Stimulated activated CD4-positive, alpha-beta T cell treated with anti-CD3 and anti-CD28 coated beads, Interleukin-12 subunit alpha, Interleukin-12 subunit beta, amount 100 ng/mL, for 24 hours (primary cell): Measurements from ENCODE around the gene PHETA1.

ENCODE experiments used
- DNase-seq, 2 experiments: peaks; one replicate each; pipeline ENCODE4 v3.0.0-alpha.2; 2020; ENCODE audit warnings: low read depth in 2 of 2

The PHETA1 gene

DNA sequence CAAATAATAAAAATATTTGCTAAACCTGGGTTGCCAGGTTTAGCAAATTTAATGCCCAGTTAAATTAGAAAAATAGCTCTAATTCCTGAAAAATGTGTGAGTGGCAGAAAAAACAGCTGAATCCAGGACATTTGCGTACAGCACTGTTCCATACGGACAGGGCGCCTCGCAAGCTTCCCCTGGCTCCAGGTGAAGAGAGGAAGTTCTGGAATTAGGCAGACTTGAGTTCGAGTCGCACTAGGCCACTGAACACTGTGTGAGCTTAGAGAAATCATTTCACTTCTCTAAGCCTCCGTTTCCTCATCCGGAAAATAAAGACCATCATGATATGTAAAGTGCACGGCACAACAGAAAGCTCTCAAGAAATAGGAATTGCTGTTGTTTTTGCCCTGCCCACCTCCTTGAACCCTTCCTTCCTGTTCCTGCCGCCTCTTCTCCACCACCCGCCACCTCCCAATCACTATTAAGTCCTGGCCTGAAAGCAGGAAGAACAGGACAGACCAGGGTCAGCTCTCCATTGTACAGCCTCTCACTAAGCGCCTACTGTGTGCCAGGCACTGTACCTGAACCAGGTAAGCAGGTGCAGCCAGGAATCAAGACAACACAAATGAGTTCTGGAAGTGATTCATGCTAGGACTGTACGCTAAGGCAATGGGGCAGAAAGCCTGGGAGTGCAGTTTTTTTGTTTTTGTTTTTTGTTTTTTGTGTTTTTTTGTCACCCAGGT, 763 bp upstream of the PHETA1 start:
- DNase-seq, result no peak

DNA sequence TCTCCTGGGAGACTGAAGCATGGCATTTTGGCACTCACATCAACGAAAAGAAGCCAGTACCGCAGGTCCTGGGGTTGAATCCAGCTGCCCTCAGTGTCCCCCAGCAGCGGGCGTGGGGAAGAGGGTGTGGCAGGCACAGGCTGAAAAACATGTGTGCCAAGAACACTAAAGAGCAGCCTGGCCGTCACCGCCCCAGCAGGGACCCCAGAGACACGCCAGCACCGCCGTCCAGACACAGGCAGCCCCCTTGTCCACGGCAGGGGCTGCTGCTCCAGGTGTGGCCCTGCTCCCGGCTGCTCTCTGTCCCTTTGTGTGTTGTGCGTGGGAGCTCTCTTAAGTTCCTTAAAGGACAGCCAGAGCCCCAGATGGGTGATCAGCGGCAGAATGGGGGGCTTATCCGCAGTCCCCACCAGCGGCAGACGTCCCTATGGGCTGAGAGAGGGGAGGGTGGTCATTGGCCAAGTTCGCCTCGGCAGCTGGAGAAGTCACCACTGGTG, 556 bp downstream of the PHETA1 start:
- DNase-seq, result no peak

DNA sequence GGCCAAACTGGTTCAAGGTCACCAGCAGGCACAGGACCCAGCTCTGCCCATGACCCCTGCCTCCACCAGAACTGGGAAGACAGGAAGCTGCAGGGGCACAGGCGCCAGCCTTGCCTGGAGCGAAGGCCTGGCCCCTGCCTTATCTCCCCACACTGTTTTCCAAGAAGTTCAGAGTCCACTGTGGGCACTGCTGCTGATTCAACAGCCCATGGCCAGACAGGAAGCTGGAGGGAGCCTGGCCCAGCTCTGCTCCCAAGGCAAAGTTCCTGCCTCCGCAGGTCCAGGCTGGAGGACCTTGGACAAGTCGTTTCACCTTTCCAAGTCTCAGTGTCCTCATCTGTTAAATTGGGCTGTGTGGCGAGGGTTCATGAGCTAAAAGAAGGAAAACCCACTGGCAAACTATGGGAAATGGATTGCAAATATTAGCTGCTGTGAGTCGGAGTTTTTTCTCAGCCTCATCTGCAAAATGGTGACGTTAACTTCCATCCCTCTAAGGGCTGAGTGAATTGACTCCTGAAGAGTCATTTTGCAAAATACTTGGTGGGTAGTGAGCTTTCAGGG, 1.2 kb downstream of the PHETA1 start:
- no peak for DNase-seq

DNA sequence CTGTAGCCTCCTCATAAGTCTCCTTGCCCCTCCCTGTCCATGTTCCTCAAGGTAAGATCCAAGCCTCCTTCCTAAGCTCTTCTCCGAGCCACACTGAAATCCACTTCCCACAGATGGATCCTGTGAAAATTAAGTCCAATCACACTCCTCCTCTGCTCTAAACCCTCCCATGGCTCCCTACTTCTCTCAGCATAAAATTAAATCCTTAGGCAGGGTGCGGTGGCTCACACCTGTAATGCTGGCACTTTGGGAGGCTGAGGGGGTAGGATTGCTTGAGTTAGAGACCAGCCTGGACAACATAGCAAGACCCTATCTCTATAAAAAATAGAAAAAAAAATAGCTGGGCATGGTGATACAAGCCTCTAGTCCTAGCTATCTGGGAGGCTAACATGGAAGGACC, 2.3 kb downstream of the PHETA1 start:
- no peak for DNase-seq

DNA sequence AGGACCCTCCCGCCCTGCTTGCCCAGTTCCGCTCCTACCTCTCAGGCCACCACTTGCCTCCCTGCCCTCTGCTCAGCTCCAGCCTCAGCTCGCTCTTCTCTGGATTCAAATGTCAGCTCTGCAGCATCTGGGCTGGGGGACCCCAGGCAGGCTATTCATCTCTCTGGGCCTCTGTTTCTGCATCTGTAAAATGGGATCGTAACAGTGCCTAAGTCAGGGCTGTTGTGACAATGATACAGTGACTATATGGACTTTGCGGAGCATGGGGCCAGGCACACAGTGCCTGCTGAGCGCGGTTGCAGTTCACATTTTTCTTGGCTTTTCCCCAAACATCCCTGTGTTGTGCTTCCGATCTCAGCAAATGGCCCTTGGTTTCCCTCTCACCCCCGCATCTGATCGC, 2.8 kb downstream of the PHETA1 start:
- no peak for DNase-seq

DNA sequence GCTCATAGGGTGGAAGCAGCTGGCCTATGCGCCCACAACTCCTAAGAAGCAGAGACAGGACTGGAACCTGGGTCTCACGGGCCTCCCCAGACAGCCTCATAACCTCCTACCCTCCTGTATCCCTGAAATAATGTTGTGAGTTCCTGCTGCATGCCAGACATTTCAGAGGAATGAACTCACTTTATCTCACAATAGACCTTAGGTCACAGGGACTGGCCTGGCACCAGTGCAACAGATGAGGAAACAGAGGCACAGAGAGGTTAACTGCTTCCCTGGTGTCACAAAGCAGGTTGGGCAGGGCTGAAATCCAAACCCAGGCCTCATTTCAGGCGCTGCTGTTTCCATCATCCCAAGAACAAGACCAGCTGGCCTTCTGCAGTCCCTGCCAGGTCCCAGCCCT, 5.3 kb downstream of the PHETA1 start:
- no peak for DNase-seq

DNA sequence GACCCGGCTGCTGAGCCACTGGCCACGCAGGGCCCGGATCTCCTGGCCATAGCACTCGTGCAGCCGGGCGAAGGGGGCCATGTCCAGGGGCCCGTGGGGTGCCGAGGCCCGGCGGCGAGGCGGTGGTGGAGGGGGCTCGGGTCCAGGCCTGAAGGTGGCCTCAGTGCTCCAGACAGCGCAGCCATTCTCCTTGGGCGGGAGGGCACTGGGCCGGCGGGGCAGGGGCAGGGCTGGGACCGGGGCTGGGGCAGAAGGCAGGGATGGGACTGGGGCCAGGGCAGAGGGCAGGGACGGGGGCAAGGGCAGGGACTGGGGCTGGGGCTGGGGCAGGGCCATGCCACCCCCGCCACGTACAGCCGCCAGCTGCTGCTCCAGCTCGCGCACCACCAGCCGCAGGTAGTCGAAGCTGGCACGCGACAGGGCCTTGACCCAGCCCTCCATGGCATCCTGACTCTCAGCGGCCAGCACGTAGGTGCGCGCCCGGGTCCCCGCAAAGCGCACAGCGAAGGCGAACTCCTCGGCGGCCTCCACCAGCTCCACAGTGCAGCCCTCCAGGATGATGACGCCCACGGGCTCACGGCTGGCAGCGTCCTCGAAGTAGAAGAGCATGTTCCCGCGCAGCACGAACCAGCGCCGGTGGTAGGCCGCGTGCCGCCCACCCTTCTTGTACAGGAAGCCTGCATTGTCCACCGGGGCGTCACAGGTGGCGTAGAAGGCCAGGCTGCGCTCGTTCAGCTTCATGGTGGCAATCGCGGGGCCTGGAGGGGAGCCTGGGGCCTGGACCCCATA, 6.0 kb downstream of the PHETA1 start:
- no peak for DNase-seq

DNA sequence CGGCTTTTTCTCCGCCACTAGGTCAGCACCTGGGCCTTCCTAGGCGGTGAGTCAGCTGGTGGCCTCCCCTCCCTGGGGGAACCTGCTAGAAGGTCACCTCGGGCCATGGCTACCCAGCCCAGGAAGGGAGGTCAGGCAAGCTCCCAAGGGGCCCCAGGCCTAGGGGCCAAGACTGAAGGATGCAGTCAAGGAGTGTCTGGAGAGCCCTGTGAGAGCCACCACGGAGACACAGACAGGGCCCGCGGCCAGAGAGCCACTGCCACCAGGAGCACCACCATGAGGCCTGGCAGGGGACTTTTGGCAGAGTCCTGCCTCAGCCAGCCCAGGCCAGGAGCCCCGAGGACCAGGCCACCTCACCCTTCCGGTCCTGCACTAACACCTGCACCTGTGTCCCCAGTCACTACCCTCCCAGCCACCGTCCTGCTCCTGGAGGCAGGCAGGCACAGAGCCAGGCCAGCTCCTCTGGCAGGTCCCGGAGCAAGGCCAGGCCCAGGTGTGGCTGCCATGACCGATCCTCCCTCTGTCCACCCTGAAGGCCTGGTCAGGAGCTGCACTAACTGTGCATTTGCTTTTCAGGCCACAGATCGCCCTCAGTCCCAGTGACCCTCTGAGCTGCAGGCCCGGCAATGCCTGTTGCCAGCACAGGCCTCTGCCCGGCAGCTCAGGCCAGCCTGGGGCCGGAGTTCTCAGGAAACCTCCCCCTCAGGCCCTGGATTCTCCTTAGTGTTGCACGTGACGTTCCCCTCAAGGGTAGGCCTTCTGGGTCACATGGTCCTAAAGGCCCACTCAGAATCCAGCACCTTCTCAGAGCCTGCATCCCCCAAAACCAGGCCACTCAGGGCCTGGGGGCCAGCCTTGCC, 6.9 kb downstream of the PHETA1 start:
- no peak for DNase-seq

DNA sequence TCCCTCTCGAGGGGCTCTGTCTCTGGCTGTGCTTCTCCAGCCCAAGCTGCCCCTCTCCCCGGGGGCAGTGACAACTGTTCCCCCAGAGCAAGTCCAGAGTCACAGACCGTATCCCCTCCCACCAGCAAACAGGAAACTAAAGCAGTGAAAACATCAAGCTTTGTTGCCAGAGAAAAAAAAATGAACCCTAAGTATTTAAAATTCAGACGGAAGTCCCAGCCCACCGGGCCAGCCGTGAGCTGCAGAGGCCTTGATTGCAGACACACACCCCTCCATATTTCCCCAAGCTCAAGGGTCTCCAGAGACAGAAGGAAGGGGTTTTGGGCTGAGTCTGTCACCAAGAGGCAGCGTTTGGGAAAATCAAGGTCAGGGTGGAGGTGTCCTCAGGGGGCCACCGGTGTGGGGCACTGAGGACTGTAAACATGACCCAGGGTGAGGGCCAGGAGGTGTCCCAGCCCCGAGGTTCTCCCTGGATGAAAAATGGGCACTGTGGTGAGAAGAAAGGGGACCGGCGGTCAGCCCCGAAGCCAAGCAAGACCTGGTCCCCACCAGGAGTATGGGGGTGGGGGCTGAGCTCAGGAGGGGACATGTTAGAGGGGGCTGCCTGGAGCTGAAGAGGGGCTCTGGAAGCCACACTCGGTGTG, 7.7 kb downstream of the PHETA1 start:
- no peak for DNase-seq

DNA sequence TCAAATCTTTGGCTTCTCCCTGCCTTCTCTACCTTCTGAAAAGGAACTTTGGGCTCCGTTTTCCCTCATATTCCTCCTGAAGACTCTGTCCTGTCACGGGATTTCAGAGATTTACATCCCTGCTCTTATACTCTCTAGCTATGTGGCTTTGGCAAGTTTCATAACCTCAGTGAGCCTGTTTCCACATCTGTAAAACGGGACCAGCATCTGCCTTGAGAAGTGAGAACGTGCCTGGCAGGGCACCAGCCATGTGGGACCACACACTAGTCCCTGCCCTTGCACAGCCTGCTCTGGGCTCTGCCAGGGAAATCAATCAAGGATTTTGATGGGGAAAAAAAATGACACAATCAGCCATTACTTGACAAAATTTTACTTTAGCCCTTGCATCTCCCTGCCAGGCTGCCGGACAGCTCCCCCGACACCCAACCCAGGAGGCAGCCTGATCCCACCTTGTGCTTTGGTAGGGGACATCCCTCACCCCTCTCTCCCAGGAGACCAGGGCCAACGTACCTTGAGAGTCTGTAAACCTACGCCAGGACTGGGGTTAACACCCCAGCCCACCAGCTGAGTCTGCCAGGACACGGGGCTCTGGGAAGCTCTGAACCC, 8.5 kb downstream of the PHETA1 start:
- no peak for DNase-seq

DNA sequence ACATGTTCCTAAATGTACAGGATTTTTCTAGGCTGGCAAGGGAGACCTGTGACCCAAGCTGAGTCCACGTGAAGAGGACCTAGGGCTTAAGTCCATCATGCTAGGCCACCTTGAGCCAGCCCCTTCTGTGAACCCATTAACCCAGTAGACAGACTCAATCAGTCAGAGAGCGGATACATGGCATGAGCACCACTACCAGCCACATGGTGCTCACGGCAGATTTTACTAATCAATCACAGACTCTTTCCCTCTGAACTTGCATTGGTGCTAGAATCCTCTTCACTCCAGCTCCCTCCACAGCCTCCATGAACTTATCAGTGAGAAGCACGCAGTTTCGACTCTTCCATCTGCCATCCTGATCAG, 9.0 kb downstream of the PHETA1 start:
- no peak for DNase-seq

DNA sequence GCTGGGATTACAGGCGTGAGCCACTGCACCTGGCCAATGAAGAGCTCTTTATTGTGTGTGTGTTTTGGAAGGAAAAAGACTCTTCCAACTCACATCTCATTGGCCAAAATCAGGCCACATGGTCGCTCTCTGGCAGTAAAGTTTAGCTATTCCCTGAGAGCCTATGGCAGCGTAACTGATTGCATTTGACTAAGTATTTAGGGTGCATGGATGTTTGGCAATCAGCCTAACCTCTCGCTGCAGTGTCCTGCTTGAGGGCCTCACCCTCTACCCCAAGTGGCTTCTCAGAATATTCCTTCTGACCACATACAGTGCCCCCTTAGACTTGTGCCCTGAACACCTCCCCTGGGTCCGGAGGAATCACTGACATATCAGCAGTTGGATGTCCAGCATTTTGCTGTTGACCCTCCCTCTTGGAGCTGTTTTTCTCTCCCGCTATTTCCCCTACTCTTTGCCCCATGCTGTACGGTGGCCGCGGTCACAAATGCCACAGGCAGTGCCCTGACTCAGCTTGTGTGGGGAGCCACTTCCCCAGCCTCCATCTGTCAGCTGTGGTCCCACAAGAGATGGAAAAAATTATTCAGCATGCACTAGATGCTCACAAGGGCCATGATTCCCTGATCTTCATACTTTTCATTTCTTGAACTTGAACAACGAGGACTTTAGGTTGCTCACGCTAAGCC, 9.5 kb downstream of the PHETA1 start:
- DNase-seq, result peak in 1 of 2 experiments; percentile 45

DNA sequence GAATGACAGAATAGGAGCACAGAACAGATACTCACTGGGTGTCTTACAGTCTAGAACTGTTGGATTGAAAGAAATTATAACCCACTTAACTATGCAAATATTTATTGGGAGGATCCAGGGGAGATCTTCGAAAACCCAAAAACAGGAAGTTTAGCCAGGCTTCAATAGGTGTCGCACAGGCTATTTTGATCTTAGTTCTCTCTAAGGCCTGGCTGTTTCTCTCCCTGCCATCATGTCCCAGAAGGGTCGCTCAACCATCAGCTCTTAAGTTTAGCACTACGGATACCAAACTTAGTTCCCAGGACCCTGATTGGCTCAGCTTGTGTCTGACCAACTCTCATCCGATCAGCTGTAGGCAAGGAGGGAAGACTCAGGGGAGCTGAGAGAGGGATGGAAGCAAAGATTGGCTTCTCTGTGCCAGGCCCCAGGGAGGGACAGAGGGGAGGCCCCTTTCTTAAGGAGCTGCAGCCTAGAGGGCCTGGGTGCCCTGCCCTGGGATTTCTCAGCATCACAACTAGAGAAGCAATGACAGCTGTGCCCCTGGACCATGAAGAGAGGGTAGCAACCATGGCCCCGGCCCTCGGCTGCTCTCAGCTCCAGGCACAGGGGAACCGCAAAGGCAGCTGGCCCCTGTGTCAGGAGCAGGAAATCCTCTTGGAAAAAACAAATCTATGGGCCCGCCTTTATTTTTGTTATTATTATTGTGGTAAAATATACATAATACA, 13.5 kb downstream of the PHETA1 start:
- DNase-seq, result no peak

DNA sequence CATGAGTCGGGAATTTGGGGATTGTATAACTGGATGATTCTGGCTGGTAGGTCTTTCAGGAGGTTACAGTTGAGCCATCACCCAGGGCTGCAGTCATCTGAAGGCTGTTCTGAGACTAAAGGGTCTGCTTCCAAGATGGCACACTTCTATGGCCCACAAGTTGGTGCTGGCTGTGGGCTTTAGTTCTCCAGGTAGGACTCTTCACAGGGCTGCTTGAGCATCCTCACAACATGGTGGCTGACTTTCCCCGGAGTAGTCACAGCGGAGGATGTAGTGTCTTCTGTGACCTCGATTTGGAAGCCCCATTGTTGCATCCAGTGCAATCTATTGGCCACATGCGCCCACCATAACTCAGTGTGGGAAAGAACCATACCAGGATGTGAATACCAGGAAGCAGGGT, 14.4 kb downstream of the PHETA1 start:
- DNase-seq, result no peak

DNA sequence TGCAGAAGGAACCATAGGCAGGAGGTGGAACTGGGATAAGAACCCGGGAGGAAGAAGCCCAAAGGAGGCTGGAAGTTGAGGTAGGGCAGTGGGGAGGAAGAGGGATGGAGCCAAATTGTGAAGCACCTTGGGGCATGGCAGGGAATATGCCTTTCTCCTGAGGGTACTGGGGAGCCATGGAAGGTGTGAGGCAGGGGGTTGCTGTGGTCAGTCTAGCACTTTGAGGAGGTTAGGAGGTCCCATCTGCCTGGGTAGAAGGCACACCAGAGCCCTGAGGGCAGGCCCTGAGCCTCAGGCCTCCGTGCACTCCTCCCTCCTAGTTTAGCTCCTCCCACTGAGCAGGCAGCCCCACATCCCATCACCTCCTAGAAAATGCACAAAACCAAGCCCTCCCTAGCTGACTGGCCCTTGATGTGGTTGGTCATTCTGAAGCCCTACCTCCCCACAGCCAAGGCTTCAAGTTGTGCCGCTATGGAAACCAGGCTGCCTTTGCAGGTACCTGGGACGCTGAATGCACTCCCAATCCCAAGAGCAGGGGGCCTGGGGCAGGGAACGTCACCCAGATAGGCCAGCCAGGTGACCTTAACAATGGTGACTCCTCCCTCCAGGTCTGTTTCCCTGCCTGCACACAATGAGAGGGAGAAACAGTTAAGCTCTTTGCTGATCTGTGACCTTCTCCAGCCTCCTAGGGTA, 15.1 kb downstream of the PHETA1 start:
- DNase-seq, result no peak

DNA sequence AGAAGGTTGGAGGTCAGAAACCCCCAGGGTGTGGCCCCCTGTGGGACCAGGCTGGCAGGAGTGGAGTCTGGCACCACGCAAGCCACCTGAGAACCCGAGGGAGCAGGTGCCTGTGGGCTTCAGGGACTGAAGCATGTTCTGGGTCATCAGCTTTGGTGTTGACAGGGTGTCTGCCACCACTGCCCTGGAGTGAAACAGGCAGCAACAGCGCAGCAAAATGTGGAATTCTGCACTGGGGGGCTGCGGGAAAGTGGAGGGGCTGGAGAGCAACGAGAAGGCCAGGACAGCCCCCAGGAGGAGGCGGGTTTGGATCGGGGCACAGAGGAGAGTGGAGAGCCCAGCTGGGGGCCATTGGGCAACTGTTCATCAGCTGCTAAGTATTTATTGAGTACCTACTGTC, 15.9 kb downstream of the PHETA1 start:
- DNase-seq, result no peak

DNA sequence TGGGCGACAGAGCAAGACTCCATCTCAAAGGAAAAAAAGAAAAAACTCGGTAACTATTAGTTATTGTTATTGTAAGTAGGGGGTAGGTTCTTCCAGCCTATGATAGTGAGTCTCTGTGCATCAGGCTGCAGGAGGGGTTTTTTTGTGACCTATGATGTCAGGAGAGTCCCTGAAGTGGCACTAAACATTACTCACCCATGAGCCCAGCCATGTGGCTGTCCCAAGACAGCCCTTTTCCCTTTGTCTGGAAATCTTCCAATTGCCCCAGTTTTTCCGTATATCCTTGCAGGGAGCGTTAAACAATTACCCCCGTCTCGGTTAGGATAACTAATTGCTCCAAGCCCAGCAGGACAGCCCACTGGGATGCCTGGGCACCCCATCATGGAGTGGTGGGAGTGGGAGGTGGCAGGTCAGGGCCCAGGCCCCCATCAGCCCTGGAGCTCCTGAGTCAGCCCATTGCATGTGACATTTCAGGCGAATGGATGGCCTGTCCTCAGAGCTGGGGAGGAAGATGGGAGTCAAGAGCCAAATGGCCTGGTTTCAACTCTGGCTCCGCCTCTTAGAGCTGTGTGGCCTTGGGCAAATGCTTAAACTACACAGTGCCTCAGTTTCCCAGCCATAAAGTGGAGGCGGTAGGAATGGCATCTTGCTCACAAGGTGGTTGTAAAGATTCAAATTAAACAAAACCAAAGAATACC, 16.4 kb downstream of the PHETA1 start:
- no peak for DNase-seq

DNA sequence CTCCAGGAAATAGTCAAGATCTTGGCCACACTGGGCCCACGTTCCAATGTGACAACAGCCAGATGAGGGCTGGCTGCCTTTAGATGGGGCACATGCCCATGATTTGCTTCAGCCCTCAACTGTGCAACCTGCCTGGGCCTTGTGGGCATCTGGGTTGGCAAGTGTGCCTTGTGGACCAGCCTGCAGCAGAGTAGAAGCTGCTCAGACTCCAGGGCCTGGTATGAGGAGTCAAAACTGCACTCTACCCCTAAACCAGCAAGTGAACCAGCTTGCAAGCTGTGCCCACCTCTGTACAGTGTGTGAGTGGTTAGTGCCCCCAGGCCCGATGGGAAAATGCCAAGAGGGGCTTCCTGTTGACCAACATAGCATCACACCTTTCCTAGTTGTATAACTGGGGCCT, 17.9 kb downstream of the PHETA1 start:
- no peak for DNase-seq
